ENCODE measurements around the gene NR2F1-AS1.
A peak's percentile ranks its signal among the peaks of the same experiment; 100 is the strongest.
"Not testable (repeated sequence)": the region's sequence is repeated elsewhere in the genome, so short reads cannot be mapped to it uniquely, and the experiment has no call there.

The NR2F1-AS1 gene

DNA sequence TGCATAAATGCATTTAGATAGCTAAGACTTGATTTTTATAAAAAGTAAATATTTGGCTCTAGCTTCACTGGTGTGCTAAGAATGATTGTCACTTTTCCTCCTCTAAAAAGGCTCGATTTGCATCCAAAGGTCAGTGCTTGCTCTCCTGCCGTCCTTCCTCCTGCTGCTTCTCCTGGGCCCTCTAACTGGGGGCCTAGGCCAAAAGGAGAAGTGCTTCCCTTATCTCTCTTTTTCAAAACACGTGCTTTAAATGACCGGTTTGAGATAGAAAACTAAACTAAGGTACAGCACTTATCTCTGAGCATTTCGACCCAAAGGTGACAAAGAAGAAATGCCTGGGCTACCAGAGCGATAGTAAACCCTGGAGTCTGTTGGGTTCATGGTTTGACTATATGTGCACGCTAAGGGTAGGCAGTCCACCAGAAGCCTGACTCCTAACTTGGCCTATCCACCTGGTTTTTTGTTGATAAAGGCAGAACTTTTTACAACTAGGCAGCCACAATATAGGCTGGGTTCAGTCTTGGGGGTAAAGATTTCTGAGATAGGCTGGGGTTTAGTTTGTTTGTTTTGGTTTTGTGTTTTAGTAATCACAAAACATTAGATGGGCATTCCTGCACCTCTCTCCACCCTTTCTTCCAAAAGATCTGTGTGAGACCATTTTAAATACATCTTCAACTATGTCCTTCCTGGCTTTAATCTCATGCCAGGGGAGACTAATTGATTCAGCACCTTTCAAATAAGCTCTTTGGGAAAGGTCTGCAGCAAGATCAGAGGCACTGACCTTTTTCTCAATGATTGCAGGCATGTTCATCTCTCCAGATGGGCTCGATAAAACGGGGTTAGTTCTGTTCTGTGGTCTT, 3.8 kb downstream of the NR2F1-AS1 start:
- DNase-seq: no peak

DNA sequence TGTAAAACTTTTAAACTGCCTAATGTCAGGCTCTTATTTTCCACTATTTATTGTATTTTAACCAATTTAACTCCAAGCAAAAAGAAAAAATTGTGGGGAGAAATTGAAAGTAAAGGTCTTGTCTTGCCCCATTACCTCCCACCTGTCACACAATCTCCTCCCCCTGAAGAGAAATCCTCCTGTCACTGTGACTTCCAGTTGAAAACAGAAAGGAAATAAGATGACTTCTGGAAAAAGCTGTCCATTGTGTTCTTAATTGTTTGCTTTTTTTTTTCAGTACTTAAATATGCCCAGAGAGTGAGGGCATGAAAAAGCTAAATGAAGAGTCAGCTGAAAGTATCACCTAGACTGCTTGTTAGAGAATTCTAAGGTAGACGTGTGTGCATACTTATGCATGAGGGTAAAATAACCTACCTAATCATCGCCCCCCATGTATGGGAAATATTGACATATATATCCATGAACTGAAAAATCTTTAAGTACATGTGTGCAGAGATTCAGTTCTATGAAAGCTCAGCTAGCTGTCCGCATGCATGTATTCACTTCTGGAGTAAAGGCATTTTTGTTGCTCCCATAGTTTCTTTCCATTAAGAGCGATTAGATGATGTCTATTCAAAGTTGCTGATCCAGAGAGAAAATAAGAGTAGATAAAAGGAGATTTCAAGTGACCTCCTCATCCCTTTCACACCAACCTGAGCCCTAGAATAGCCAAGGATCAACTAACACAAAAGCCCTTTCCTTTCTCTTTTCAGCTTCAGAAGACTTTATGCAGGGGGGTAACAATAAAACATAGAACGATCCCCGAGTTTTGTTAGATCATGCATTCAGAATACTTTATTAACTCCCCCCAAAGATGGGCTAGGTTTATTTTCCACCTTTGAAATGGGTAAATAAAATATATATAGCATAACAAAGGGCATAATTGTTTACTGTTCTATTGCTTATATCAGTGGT, 5.3 kb downstream of the NR2F1-AS1 start:
- no peak for DNase-seq

DNA sequence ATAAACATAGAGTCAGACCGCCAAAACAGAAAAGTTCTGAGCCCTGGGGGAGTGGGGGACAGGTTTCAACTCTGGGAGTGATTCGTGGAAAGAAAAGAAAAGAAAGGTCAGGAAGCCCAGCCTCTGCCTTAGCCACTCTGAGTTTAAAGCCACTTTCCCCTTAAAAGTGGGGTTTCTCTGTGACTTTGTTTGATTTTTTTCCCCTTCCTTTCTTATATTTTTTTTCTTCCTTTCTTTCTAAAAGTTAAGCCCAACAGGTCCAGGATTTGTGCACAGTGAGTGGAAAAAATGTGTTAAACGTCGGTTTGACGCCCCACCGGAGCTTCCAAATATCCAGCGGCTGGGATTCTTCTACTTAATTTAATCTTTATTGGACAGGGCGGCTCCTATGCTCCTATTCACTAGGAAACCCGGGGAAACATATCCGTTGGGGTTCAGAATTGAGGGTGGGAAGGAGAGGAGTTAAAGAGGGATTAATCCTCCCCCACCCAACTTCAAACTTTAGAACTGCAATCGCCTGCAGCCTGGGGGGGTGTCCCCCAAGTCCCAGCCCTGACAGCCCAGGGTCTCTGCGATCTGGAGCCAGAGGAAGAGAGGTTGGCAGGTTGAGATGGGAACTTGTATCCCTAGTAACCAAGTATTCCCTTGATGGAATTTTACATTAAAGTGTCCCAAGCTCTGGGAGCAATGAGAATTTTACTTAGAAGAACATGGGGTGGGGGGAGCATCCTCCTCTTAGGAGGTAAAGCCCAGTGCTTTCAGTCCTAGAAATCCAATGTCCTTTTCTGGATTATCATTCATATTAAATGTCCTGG, 6.3 kb downstream of the NR2F1-AS1 start:
- DNase-seq: no peak

DNA sequence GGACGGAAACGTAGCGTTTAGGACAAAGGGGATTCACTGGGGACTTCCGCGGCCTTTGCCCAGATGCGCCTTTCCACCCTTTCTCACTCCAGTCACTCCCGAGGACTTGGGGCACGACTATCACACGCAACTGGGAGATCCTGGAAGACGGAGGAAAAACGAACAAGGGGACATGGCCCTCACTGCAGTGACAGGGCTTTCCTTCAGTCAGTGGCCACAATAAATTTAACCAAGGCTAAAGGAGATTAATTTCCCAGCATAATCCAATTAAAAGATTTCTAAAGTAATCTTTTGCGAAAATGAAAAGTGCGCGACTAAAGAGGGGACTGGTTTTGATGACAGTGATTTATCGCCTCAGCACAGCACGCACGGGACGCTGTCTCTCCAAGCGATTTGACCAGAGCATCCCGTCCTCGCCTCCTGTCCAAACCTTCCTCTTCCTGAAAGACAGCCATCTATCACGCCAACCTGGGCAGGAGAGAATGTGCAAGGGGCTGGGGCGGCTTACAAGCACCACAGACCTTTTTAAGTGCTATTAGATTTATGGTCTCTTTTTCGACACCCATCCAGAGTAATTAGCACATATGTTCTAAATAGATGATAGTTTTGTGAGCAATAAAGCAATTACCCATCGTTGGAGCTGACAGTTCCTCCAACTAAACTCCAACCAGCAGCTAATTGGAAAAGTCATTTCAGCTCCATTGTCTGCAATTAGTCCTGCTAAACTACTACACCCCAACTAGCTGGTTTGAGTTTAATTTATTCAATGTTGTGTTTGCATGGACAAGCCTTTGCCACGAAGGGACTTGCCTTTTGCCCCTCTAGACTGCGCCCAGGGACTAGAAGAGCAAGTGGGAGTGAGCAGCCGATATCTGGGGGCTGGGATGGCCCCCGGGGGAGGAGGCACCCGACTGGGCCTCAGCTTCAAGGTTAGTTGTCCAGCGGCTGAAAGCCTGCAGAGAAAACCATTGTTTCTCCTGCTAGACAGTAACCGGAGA, 7.4 kb downstream of the NR2F1-AS1 start:
- no peak for DNase-seq

DNA sequence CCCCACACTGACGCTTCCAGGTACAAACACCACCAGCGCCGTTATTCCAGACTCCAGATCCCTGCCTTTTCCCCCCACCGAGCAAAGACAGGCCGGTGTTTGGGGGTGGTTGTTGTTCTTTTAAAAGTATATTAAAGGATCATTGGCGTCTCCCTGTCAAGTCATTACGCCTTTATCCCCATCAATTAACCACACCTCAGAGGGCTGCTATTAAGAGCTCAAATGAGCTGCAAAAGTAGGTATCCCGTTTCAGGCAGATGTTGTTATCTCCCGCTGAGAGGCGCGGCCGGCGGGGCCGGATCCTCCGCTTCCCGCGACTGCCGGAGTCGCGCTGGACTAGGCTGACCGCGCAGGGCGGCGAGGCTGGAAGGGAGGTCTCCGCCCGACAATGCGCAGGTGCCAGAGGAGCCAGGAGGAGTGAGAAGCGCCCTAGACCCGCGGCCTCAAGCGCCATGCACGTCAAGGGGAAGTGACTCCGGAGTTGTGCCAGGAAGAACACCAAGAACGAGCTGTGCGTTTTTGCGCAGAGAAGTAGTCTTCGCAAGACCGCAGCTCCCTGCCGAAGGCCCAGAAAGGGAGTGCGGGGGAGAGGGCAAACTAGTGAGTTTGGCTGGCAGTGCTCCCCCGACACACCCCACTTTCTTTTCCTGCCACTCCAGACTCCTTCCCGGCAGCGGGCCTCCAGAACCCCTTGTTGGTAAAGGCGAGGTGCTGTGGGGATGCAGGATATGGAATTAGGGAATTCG, 8.2 kb downstream of the NR2F1-AS1 start:
- DNase-seq: peak; percentile 51

DNA sequence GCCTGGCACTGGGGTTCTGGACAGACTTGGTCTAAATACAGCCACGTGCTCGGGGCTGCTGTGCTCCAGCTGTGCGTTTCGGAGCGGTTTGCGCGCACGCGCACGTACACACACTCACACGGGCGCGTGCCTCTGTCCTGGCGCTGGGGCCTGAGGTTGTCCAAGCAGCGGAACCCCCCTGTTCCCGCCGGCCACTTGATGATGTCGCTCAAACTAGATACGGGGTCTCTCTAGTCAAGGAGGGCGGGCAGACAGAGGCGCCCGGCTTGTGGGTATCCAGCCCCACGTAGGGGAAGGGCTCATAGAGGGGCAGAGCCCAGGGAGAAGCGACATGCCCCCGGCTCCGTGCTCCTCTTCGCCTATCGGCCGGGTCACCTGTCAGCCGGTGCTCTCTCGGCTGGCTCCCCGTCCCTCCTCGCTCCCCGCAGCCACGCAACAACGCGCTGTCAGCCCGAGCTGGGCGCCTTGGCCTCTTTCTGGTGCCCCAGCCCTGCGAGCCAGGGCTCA, 8.9 kb downstream of the NR2F1-AS1 start:
- no peak for DNase-seq

DNA sequence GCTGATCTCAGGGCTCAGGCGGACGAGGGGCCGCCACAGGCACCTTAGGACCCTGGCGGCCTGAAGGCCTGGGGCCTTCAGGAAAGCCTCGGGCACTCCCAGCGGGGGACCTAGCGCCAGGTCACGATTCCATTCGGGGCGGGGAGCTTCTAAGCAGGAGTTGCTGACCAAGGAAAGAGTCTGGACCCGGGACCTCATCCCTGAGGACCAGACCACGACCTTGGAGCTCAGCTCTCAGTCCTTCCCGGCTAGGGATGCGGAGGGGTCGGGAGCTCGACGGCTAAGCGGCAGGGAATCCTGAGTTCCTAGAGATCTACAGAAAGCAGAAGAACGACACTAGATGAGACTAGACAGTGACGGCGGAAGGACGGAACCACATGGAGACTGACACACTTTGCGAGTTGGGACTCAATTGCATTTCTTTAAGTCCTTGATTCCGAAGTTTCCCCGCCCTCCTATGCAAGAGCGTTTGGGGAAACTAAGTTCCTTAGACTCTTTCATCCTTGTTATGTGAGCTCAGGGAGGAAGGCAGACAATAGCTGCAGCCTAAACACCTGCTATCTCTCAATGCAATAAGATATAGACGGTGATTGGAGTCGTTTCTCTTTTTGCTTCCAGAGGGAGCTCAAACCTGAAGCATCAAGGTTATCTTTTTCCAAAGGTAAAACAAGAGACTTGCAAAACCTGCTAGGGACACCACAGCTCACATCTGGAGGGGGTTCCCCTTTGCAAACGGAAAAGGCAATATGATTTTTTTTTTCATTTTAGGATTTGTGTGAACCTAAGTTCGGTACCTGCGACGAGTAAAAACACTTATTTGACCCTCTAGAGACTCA, 9.7 kb downstream of the NR2F1-AS1 start:
- DNase-seq: no peak

DNA sequence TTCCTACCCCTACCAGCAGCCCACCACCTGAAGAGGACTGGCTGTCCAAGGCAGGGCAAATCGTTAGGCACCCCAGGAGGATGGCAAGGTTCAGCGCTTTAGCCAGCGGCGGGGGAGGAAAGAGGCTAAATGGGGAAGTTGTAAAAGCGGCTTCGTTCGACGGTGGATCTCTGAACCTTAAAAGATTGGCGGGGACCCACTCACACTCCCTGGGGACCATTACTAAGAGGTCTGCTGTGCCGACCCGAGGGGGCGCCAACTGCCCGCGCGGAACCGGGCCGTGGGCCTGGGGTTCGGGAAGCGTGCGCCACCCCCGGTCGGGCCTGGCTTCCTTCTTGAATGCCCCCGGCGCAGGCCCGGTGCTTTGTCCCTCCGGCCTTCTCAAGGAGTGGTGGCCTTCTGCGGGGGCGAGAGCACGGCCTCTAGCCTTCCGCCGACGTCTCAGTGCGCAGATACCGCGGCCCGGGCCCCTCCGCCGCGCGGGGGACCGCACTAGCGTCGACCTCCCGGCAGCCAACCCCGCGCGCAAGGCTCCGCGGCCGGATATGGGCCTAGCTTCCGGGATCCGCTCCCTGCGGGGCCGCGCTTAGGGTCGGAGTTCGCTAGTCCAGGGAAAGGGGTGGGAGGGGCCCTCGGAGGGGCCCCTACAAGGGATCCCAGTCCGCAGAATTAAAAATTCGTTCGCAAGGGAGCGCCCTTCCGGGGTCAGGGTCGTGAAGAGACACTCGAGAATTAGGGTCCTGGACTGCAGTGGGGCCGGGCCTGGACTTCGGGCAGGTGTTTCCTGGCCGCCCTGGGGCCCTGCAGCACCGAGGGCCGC, 10.5 kb downstream of the NR2F1-AS1 start:
- no peak for DNase-seq

DNA sequence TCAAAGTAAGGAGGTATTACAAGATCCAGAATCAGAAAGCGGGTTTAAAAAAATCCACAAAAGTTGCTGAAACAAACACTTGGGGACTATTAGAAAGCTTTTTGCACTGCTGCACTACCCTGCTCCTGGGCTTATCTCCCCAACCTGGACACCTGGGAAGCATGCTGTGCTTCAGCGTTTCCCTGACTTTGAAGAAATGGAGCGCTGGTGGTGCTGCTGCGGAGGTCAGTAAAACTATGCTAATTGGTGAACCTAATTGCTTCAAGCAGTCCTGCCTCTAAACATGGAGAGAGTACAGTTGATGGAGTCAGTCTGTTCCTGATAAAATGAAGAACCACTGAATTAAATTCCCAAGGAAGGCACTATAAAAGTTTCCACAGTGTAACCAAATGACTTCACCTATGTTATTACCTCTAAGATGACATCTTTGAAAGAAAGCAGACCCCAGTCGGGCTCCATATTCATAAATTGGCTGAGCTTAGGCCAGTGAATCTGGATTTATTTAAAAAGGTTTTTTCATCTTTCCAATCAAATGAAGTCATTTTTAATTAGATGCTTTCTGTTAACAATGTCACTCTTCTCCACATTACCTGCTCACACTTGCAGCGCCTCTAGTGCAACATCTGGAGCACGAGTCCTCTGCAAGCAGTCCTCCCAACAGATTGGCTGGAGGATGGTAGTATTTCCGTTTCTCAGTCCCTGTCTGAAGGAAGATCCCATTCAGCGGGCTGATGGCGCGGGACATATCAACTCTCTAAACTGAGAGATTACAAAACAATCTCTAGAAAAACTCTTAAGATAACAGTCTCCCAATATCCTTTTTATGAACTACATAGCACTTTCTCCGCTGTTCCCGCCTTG, 11.5 kb downstream of the NR2F1-AS1 start:
- no peak for DNase-seq

DNA sequence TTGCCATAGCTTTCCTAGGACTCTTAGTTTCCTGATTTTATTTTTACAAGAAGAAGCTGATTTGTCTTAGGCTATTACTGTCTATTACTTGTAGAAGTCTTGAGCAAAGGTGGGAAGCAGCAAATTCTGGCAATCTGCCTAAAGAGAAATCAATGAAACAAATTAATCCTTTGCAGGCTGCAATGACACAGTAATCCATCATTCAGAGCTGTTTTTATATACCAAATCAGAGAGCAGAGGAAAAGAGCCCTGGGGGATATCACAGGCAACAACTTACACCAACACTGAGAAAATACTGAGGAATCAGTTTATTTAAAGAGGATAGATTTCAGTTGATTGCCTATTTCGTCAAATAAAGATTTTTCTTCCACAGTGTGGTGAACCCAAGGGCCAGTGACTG, 13.6 kb downstream of the NR2F1-AS1 start:
- DNase-seq: no peak

DNA sequence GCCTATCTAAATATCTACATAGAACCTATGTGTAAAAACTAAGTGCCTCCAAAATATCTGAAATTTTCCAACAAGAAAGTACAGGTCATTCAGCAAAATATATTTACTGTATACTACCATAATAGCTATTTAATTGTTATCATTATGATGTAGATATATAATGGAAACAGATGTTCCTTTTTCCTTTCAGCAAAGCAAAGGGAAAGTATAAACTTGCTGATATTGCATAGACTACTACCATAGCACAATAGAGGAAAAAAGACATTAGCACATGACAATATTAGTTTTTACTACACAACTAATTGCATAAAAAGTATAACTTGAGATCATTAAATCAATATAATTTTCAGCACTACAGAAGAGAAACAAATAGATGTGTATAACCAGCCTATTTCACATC, 14.9 kb downstream of the NR2F1-AS1 start:
- DNase-seq: no peak

DNA sequence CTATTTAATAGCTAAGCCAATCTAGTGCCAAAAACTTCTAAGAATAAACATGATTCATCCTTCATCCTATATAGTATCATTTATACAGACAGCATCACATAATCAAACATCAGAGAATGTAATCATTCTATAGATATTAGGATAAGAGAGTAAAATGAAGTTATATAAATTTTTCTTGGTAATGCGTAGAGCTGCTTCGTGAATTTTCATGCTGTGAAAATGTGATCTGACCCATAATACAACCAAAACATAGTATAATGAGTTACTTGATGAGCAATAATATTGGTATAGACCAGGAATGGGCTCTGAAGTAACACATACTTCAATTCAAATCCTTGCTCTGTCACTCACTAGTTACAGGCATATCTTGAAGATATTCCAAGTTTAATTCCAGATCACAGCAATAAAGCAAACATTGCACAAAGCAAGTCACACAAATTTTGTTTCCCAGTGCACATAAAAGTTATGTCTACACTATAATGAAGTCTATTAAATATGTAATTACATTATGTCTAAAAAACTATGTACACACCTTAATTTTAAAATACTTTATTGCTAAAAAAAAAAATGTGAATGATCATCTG, 23.9 kb downstream of the NR2F1-AS1 start:
- no peak for DNase-seq

DNA sequence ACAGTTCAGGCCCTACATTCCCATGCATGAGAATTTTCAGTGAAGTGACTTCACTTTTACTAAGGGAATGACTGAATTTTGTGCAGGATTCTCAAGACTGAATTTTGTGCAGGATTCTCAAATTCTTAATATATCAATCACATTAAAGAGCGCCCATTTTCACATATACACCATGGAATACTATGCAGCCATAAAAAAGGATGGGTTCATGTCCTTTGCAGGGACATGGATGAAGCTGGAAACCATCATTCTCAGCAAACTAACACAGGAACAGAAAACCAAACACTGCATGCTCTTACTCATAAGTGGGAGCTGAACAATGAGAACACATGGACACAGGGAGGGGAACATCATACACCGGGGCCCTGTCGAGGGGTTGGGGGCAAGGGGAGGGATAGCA, 31.4 kb downstream of the NR2F1-AS1 start:
- not testable (repeated sequence) for DNase-seq

DNA sequence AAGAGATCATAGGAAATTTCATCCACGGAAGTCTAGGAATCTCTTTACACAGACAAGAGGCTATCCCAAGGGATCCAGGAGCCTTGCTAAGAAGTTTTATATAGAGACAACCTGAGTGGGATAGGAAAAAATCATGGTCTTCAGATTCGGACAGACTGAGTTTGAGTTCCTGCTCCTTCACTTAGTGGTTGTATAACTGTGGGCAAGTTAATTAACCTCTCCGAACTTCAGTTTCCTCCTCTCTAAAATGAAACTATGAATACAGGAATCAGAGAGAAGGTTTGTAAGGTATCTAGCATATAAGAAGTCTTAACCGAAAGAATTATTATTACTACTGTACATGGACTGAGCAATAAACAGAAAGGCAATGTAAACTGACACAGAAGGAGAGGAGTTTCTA, 35.1 kb downstream of the NR2F1-AS1 start:
- no peak for DNase-seq

DNA sequence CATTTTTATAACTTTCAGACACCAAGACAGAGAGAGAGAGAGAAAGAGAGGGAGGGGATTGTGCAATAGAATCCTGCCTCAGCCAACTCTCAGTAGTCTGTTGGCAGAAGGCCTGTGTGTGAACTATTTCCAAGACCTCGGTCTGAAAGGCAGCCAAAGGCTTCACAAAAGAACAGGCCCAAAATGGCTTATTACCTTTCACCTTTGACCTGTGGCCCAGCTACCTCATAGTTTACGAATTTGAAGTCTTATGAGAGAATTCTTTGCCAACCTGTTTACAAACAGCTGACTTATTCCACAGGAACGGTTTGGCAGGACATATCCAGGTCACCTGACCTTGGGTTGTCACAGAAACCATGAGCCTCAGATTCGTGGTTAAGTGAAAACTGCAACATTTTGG, 48.6 kb downstream of the NR2F1-AS1 start:
- DNase-seq: peak; percentile 92

DNA sequence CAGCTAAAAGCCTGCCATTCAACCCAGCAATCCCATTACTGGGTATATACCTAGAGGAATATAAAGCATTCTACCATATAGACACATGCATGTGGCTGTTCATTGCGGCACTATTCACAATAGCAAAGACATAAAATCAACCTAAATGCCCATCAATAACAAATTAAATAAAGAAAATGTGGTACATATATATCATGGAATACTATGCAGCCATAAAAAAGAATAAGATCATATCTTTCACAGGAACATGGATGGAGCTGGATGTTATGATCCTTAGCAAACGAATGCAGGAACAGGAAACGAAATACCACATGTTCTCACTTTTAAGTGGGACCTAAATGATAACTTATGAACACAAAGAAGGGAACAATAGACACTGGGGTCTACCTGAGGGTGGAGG, 59.2 kb downstream of the NR2F1-AS1 start:
- not testable (repeated sequence) for DNase-seq

DNA sequence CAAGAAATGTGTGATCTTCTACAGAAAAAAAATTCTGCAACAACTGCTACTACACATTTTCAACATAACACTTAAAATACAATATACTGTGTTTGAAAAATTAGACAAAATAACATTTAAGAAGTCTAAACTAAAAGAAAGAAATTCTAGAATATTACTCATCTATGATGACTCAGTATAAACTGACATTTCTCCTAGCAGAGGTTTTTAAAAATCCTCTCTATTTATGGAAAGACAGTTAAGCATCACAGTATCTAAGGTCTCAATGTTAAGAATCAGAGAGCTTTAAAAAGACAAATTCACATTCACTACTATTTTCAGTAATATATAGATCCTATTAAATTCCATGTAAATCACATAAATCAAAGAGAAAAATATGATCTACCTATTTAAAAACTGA, 61.3 kb downstream of the NR2F1-AS1 start:
- DNase-seq: peak; percentile 26

Measured in fibroblast of skin of abdomen (primary cell).